HCT116 (cell line): ENCODE results near the gene PRAME.

ENCODE experiments used
- POLR2A ChIP-seq: IDR thresholded peaks from 2 replicates; pipeline ENCODE4 v1.7.0; 2011; ENCODE audit warnings: borderline replicate concordance; ENCODE audit not compliant: insufficient read depth, insufficient read length; ENCODE audit errors: extremely low read depth
- TF ChIP-seq, protein P1 (sequence below), 3 experiments: fragments of 200-600 bp in 1 of 3; sonication (generic) in 1 of 3; IDR thresholded peaks in 2 of 3; conservative IDR thresholded peaks in 1 of 3; 2 replicates each; pipeline ENCODE4 v1.5.1; 2012 to 2017; ENCODE audit warnings: low read depth in 2 of 3, low read length in 2 of 3, antibody characterized with exemption in 1 of 3, borderline replicate concordance in 1 of 3, control low read depth in 1 of 3, mild to moderate bottlenecking in 1 of 3, mixed read lengths in 1 of 3, mixed run types in 1 of 3, moderate library complexity in 1 of 3; ENCODE audit not compliant: insufficient read depth in 1 of 3
- TF ChIP-seq, protein P2 (sequence below): IDR thresholded peaks from 2 replicates; pipeline ENCODE4 v1.6.1; 2012; ENCODE audit warnings: low read depth

DNA sequence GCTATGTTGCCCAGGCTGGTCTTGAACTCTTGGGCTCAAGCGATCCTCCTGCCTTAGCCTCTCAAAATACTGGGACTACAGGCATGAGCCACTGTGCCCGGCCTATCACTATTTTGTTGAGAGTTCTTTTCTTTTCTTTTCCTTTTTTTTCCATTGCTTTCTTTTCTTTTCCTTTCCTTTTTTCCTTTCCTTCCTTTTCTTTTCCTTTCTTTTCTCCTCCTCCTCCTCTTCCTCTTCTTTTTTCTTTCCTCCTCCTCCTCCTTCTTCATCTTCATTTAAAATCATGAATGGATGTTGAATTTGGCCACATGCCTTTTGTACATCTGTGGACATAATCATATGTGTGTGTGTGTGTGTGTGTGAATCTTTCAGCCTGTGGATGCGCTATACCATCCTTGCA is 25.7 kb upstream of the PRAME start:
- TF ChIP-seq POLR2A = no peak
- TF ChIP-seq, protein P1, sequence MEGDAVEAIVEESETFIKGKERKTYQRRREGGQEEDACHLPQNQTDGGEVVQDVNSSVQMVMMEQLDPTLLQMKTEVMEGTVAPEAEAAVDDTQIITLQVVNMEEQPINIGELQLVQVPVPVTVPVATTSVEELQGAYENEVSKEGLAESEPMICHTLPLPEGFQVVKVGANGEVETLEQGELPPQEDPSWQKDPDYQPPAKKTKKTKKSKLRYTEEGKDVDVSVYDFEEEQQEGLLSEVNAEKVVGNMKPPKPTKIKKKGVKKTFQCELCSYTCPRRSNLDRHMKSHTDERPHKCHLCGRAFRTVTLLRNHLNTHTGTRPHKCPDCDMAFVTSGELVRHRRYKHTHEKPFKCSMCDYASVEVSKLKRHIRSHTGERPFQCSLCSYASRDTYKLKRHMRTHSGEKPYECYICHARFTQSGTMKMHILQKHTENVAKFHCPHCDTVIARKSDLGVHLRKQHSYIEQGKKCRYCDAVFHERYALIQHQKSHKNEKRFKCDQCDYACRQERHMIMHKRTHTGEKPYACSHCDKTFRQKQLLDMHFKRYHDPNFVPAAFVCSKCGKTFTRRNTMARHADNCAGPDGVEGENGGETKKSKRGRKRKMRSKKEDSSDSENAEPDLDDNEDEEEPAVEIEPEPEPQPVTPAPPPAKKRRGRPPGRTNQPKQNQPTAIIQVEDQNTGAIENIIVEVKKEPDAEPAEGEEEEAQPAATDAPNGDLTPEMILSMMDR (IDR thresholded peaks at IDR 0.05 in 2 of 3, conservative IDR thresholded peaks at IDR 0.05 in 1 of 3; ENCODE audit: borderline replicate concordance in 1 of 3, insufficient read depth in 1 of 3, low read depth in 2 of 3, low read length in 2 of 3) = no peak
- TF ChIP-seq, protein P2, sequence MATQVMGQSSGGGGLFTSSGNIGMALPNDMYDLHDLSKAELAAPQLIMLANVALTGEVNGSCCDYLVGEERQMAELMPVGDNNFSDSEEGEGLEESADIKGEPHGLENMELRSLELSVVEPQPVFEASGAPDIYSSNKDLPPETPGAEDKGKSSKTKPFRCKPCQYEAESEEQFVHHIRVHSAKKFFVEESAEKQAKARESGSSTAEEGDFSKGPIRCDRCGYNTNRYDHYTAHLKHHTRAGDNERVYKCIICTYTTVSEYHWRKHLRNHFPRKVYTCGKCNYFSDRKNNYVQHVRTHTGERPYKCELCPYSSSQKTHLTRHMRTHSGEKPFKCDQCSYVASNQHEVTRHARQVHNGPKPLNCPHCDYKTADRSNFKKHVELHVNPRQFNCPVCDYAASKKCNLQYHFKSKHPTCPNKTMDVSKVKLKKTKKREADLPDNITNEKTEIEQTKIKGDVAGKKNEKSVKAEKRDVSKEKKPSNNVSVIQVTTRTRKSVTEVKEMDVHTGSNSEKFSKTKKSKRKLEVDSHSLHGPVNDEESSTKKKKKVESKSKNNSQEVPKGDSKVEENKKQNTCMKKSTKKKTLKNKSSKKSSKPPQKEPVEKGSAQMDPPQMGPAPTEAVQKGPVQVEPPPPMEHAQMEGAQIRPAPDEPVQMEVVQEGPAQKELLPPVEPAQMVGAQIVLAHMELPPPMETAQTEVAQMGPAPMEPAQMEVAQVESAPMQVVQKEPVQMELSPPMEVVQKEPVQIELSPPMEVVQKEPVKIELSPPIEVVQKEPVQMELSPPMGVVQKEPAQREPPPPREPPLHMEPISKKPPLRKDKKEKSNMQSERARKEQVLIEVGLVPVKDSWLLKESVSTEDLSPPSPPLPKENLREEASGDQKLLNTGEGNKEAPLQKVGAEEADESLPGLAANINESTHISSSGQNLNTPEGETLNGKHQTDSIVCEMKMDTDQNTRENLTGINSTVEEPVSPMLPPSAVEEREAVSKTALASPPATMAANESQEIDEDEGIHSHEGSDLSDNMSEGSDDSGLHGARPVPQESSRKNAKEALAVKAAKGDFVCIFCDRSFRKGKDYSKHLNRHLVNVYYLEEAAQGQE = no peak
